ENCODE results near the gene PAH.

Gene PAH

DNA sequence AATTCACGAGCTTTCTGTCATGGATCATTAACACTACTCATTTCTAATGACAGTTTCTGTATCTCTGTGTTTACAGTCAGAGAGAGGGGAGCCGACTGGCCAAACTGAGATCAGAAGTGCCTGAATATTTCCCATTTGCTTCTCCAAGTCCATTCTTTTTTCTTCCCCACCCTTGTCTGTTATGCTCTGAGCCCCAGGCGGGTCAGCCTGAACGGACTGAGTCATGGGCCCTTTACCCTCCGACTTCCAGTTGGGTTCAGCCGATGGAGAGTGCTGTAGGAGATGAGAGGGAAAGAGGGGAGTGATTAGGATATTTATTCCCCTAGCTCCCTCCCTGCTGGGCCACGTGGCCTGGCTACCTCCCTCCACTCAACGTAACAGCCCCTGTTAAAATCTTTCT lies 104.7 kb downstream of the PAH start:
- DNase-seq (ENCODE audit: insufficient read length, low spot score): no peak
- no peak for FAIRE-seq
- no peak for TF ChIP-seq SPI1 (IDR thresholded peaks at IDR 0.05; ENCODE audit: low read depth, low read length)
- TF ChIP-seq POLR2AphosphoS5 (IDR thresholded peaks at IDR 0.05; ENCODE audit: low read depth, low read length): no peak
- no peak for TF ChIP-seq PAX5 (IDR thresholded peaks at IDR 0.05; ENCODE audit: insufficient read depth, low read length, severe bottlenecking)
- no peak for TF ChIP-seq POU2F2 (IDR thresholded peaks at IDR 0.05; ENCODE audit: low read depth, low read length)
- no peak for TF ChIP-seq TAF1 (IDR thresholded peaks at IDR 0.05; ENCODE audit: low read depth, low read length)
- no peak for TF ChIP-seq POLR2A (IDR thresholded peaks at IDR 0.05; ENCODE audit: low read depth, low read length)

DNA sequence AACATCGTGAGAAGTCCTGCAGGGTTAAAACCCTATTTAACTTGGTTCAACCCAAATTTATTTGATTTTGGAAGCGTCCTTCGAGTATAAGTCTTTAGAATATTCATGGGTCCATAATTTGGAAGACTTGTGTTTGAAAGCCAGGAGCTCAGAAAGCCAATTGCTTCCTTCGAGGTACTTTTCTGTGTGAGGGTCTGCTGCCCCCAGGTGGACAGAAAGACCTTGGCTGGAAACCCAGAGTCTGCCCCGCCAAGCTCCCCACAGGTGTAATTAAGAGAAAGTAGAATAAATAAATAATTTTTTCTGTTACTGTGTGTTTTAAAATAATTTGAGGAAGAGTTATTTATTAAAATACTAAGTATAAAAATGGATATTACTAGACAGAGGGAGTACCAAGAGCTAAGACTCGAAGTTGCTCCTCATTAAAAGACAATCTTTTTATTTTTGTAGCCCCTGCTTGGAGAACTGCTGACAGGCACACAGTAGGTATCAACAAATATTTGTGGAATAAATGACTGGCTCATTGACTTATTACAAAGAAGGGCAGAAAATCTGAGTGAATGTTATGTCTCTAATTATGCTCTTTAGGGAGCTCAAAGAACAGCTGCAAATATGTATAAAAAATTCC lies 105.8 kb downstream of the PAH start:
- TF ChIP-seq TAF1 (IDR thresholded peaks at IDR 0.05; ENCODE audit: low read depth, low read length) (no peak), POLR2A (IDR thresholded peaks at IDR 0.05; ENCODE audit: low read depth, low read length) (no peak), POU2F2 (IDR thresholded peaks at IDR 0.05; ENCODE audit: low read depth, low read length) (no peak), PAX5 (IDR thresholded peaks at IDR 0.05; ENCODE audit: insufficient read depth, low read length, severe bottlenecking) (no peak), POLR2AphosphoS5 (IDR thresholded peaks at IDR 0.05; ENCODE audit: low read depth, low read length) (no peak), SPI1 (IDR thresholded peaks at IDR 0.05; ENCODE audit: low read depth, low read length) (no peak)
- DNase-seq (ENCODE audit: insufficient read length, low spot score): no peak
- no peak for FAIRE-seq

GRCh38 chr12:102808412-102808811 lies 108.6 kb downstream of the PAH start:
- DNase-seq (ENCODE audit: insufficient read length, low spot score) (no peak), FAIRE-seq (no peak)
- TF ChIP-seq POLR2A (IDR thresholded peaks at IDR 0.05; ENCODE audit: low read depth, low read length) (no peak), SPI1 (IDR thresholded peaks at IDR 0.05; ENCODE audit: low read depth, low read length) (no peak), POLR2AphosphoS5 (IDR thresholded peaks at IDR 0.05; ENCODE audit: low read depth, low read length) (no peak), PAX5 (IDR thresholded peaks at IDR 0.05; ENCODE audit: insufficient read depth, low read length, severe bottlenecking) (no peak), TAF1 (IDR thresholded peaks at IDR 0.05; ENCODE audit: low read depth, low read length) (no peak), POU2F2 (IDR thresholded peaks at IDR 0.05; ENCODE audit: low read depth, low read length) (no peak)

DNA sequence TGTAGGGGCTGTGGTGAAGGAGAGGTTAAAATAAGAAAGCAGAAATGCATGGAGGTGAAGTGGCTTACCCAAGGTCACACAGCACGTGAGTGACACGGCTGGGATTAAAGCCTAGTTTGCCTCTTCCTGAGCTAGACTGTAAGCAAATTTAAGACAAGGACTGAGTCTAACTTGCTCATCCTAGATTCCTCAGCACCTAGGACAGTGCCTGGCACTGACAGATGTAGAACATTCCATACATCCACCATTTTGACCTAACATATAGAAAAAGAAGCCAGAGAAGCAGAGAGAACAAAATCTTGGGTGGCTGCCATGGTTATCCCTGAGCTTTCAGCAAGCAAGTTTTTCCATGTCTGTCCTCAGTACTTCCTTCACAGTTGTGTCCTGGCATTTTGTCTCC lies 110.5 kb downstream of the PAH start:
- no peak for FAIRE-seq
- DNase-seq (ENCODE audit: insufficient read length, low spot score): no peak
- TF ChIP-seq POLR2AphosphoS5 (IDR thresholded peaks at IDR 0.05; ENCODE audit: low read depth, low read length): no peak
- no peak for TF ChIP-seq POU2F2 (IDR thresholded peaks at IDR 0.05; ENCODE audit: low read depth, low read length)
- TF ChIP-seq SPI1 (IDR thresholded peaks at IDR 0.05; ENCODE audit: low read depth, low read length): no peak
- no peak for TF ChIP-seq TAF1 (IDR thresholded peaks at IDR 0.05; ENCODE audit: low read depth, low read length)
- no peak for TF ChIP-seq PAX5 (IDR thresholded peaks at IDR 0.05; ENCODE audit: insufficient read depth, low read length, severe bottlenecking)
- no peak for TF ChIP-seq POLR2A (IDR thresholded peaks at IDR 0.05; ENCODE audit: low read depth, low read length)

GRCh38 chr12:102806110-102806509 lies 110.9 kb downstream of the PAH start:
- TF ChIP-seq POU2F2 (IDR thresholded peaks at IDR 0.05; ENCODE audit: low read depth, low read length): no peak
- no peak for TF ChIP-seq POLR2AphosphoS5 (IDR thresholded peaks at IDR 0.05; ENCODE audit: low read depth, low read length)
- TF ChIP-seq TAF1 (IDR thresholded peaks at IDR 0.05; ENCODE audit: low read depth, low read length): no peak
- no peak for TF ChIP-seq PAX5 (IDR thresholded peaks at IDR 0.05; ENCODE audit: insufficient read depth, low read length, severe bottlenecking)
- TF ChIP-seq SPI1 (IDR thresholded peaks at IDR 0.05; ENCODE audit: low read depth, low read length): no peak
- TF ChIP-seq POLR2A (IDR thresholded peaks at IDR 0.05; ENCODE audit: low read depth, low read length): no peak
- FAIRE-seq (no peak), DNase-seq (ENCODE audit: insufficient read length, low spot score) (no peak)

DNA sequence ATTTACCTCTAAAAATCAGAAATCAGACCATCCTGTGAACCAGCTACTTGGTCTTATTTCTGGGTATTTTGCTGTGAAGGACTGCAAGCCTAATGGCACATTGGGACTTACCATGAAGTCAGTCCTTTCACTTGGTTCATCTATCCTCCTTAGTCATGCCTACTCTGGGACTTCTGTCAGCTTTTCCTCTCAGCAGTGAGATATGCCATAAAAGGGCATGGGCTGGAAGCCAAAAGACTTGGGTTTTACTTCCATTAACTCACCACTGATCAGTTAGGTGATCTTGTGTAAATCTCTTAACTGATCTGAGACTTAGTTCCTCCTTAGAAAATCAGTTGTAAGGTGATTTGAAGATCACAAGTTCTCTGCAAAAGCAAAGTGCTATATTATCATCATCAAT lies 116.5 kb downstream of the PAH start:
- DNase-seq (ENCODE audit: insufficient read length, low spot score) (no peak), FAIRE-seq (no peak)
- TF ChIP-seq POU2F2 (IDR thresholded peaks at IDR 0.05; ENCODE audit: low read depth, low read length) (no peak), SPI1 (IDR thresholded peaks at IDR 0.05; ENCODE audit: low read depth, low read length) (no peak), POLR2A (IDR thresholded peaks at IDR 0.05; ENCODE audit: low read depth, low read length) (no peak), POLR2AphosphoS5 (IDR thresholded peaks at IDR 0.05; ENCODE audit: low read depth, low read length) (no peak), PAX5 (IDR thresholded peaks at IDR 0.05; ENCODE audit: insufficient read depth, low read length, severe bottlenecking) (no peak), TAF1 (IDR thresholded peaks at IDR 0.05; ENCODE audit: low read depth, low read length) (no peak)

- no peak for FAIRE-seq
- no peak for DNase-seq (ENCODE audit: insufficient read length, low spot score)
- TF ChIP-seq POLR2A (IDR thresholded peaks at IDR 0.05; ENCODE audit: low read depth, low read length): no peak
- no peak for TF ChIP-seq SPI1 (IDR thresholded peaks at IDR 0.05; ENCODE audit: low read depth, low read length)
- TF ChIP-seq POU2F2 (IDR thresholded peaks at IDR 0.05; ENCODE audit: low read depth, low read length): no peak
- no peak for TF ChIP-seq PAX5 (IDR thresholded peaks at IDR 0.05; ENCODE audit: insufficient read depth, low read length, severe bottlenecking)
- no peak for TF ChIP-seq TAF1 (IDR thresholded peaks at IDR 0.05; ENCODE audit: low read depth, low read length)
- TF ChIP-seq POLR2AphosphoS5 (IDR thresholded peaks at IDR 0.05; ENCODE audit: low read depth, low read length): no peak
Observed at GRCh38 chr12:102799229-102799628, 117.8 kb downstream of the PAH start.

DNA sequence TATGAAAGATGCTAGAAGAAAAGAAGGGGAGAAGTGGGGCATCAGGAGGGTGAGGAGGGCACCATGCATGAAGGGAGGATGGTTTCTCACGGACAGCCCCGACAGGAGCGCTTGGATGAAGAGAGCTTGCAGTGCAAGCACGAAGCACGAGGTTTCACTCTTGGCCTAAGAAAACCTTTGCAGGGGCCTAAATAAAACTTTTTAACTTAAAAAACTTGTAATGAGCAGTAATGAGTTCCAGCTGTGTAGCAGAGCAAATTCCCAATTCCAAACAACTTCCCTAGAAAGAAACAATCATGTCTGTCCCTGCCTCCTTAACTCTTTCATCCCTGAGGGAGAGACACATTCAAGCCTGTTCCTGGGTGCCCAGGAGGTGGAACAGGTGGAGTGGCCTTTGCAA lies 119.5 kb downstream of the PAH start:
- FAIRE-seq (no peak), DNase-seq (ENCODE audit: insufficient read length, low spot score) (no peak)
- TF ChIP-seq TAF1 (IDR thresholded peaks at IDR 0.05; ENCODE audit: low read depth, low read length) (no peak), SPI1 (IDR thresholded peaks at IDR 0.05; ENCODE audit: low read depth, low read length) (no peak), PAX5 (IDR thresholded peaks at IDR 0.05; ENCODE audit: insufficient read depth, low read length, severe bottlenecking) (no peak), POLR2AphosphoS5 (IDR thresholded peaks at IDR 0.05; ENCODE audit: low read depth, low read length) (no peak), POLR2A (IDR thresholded peaks at IDR 0.05; ENCODE audit: low read depth, low read length) (no peak), POU2F2 (IDR thresholded peaks at IDR 0.05; ENCODE audit: low read depth, low read length) (no peak)

DNA sequence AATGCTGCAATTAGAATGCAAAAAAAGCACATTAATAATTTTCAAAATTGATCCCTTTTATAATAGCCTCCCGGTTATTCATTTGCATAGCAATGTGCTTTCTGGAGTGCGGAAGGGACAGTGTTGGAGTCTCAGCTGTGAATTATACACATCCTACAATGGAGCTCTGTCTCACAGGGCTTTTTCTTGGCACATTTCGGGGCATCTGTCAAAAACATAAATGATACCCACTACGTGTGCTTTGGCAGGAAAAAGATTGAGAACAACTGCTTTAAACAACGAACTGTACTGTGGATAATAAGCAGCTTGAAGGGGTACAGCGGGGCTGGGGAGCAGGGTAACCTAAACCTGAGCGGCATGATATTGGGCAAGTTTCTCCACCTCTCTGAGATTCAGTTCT lies 123.1 kb downstream of the PAH start:
- TF ChIP-seq POU2F2 (IDR thresholded peaks at IDR 0.05; ENCODE audit: low read depth, low read length) (no peak), SPI1 (IDR thresholded peaks at IDR 0.05; ENCODE audit: low read depth, low read length) (no peak), POLR2A (IDR thresholded peaks at IDR 0.05; ENCODE audit: low read depth, low read length) (no peak), TAF1 (IDR thresholded peaks at IDR 0.05; ENCODE audit: low read depth, low read length) (no peak), PAX5 (IDR thresholded peaks at IDR 0.05; ENCODE audit: insufficient read depth, low read length, severe bottlenecking) (no peak), POLR2AphosphoS5 (IDR thresholded peaks at IDR 0.05; ENCODE audit: low read depth, low read length) (no peak)
- FAIRE-seq (no peak), DNase-seq (ENCODE audit: insufficient read length, low spot score) (no peak)

All from GM12891 (cell line).